CD14-positive monocyte (primary cell): ENCODE measurements around the gene ANTKMT. TPM values are rescaled to one million over a fixed set of nuclear protein-coding genes. Genes with fewer than 3 reads are reported as not detected.
A peak's percentile ranks its signal among the peaks of the same experiment; 100 is the strongest.

Experiments used
- DNase-seq, 3 donors: peaks; one replicate each; pipeline ENCODE4 v3.0.0-alpha.2; 2011 to 2022
- H2AFZ ChIP-seq: 2 replicates; pipeline ENCODE4 v1.6.0; 2012; ENCODE audit warnings: mild to moderate bottlenecking, low read depth, low read length, inconsistent platforms; ENCODE audit not compliant: insufficient read depth, poor library complexity, severe bottlenecking
- H3K27ac ChIP-seq, 2 donors: 1 replicate in 1 of 2; 2 replicates in 1 of 2; pipeline ENCODE4 v1.5.1; 2012 to 2013; ENCODE audit warnings: low read length in 2 of 2, control low read depth in 1 of 2, inconsistent platforms in 1 of 2, low read depth in 1 of 2, mild to moderate bottlenecking in 1 of 2
- H3K27me3 ChIP-seq, 2 donors: one replicate each; pipeline versions ENCODE4 v1.6.0 to v1.6.1; 2011 to 2013; ENCODE audit warnings: low read length in 2 of 2; ENCODE audit not compliant: control insufficient read depth in 2 of 2, insufficient read depth in 2 of 2
- H3K36me3 ChIP-seq, 2 donors: replicated peaks in 1 of 2; 1 replicate in 1 of 2; 2 replicates in 1 of 2; pipeline versions ENCODE4 v1.5.1 to v1.6.1; 2012 to 2013; ENCODE audit warnings: low read length in 2 of 2, control low read depth in 1 of 2, inconsistent platforms in 1 of 2, mild to moderate bottlenecking in 1 of 2; ENCODE audit not compliant: insufficient read depth in 2 of 2, control insufficient read depth in 1 of 2
- H3K4me1 ChIP-seq, 2 donors: 1 replicate in 1 of 2; 2 replicates in 1 of 2; pipeline versions ENCODE4 v1.5.1 to v1.6.1; 2012 to 2013; ENCODE audit warnings: low read length in 2 of 2, control low read depth in 1 of 2, inconsistent platforms in 1 of 2, mild to moderate bottlenecking in 1 of 2, moderate library complexity in 1 of 2; ENCODE audit not compliant: insufficient read depth in 2 of 2, control insufficient read depth in 1 of 2
- H3K4me2 ChIP-seq: replicated peaks from 2 replicates; pipeline ENCODE3; 2012; ENCODE audit warnings: low read length, moderate library complexity, mild to moderate bottlenecking; ENCODE audit not compliant: poor library complexity, severe bottlenecking; ENCODE audit errors: extremely low read depth
- H3K4me3 ChIP-seq, 3 experiments: fragments of 200-600 bp in 1 of 3; sonication (generic) in 1 of 3; replicated peaks in 1 of 3; 1 replicate in 2 of 3; 2 replicates in 1 of 3; pipeline ENCODE4 v1.5.1; 2011 to 2013; ENCODE audit warnings: low read length in 3 of 3, mild to moderate bottlenecking in 3 of 3, control low read depth in 2 of 3, low read depth in 2 of 3, inconsistent platforms in 1 of 3, moderate library complexity in 1 of 3
- H3K79me2 ChIP-seq: 2 replicates; pipeline ENCODE4 v1.6.0; 2012; ENCODE audit warnings: mild to moderate bottlenecking, control low read depth, inconsistent platforms, low read length, moderate library complexity; ENCODE audit not compliant: insufficient read depth
- H3K9ac ChIP-seq: 2 replicates; pipeline ENCODE4 v1.6.0; 2017; ENCODE audit warnings: low read length, mild to moderate bottlenecking; ENCODE audit not compliant: insufficient read depth, poor library complexity, severe bottlenecking
- H3K9me3 ChIP-seq, 2 donors: replicated peaks in 1 of 2; 1 replicate in 1 of 2; 2 replicates in 1 of 2; pipeline versions ENCODE4 v1.5.1 to v1.6.1; 2012 to 2013; ENCODE audit warnings: low read length in 2 of 2, control low read depth in 1 of 2; ENCODE audit not compliant: control insufficient read depth in 1 of 2, insufficient read depth in 1 of 2
- H4K20me1 ChIP-seq: 2 replicates; pipeline ENCODE4 v1.6.0; 2012; ENCODE audit warnings: mild to moderate bottlenecking, low read length, control low read depth, moderate library complexity; ENCODE audit not compliant: insufficient read depth
- H3K27ac Mint-ChIP-seq, 7 donors: one replicate each; pipeline ENCODE4 v1.8.0; 2020; ENCODE audit warnings: mild to moderate bottlenecking in 7 of 7, mixed read lengths in 7 of 7, moderate library complexity in 6 of 7, inconsistent platforms in 2 of 7
- H3K27me3 Mint-ChIP-seq, 3 donors: one replicate each; pipeline ENCODE4 v1.8.0; 2021 to 2022; ENCODE audit warnings: low read depth in 3 of 3, mild to moderate bottlenecking in 3 of 3, mixed read lengths in 3 of 3, moderate library complexity in 3 of 3, inconsistent platforms in 1 of 3
- H3K36me3 Mint-ChIP-seq, 2 donors: one replicate each; pipeline ENCODE4 v1.8.0; 2020; ENCODE audit warnings: mixed read lengths in 2 of 2, inconsistent platforms in 1 of 2, mild to moderate bottlenecking in 1 of 2
- H3K4me1 Mint-ChIP-seq: one replicate; pipeline ENCODE4 v1.8.0; 2020; ENCODE audit warnings: mild to moderate bottlenecking, mixed read lengths
- H3K4me3 Mint-ChIP-seq, 2 donors: one replicate each; pipeline ENCODE4 v1.8.0; 2020; ENCODE audit warnings: mild to moderate bottlenecking in 2 of 2, mixed read lengths in 2 of 2, moderate library complexity in 1 of 2
- H3K9me3 Mint-ChIP-seq, 7 donors: one replicate each; pipeline ENCODE4 v1.8.0; 2020 to 2022; ENCODE audit warnings: mixed read lengths in 7 of 7, mild to moderate bottlenecking in 6 of 7, moderate library complexity in 6 of 7, inconsistent platforms in 2 of 7
- WGBS: methylation state at CpG from one replicate; pipeline ENCODE4 v1.1.5; 2013; ENCODE audit warnings: missing lambda C conversion rate; ENCODE audit not compliant: insufficient coverage; 5-methylcytosine and 5-hydroxymethylcytosine counted together
- intact Hi-C, 2 donors: fragments of 100-400 bp; cut with micrococcal nuclease; formaldehyde crosslinking; loops; one replicate each; pipeline versions ENCODE4 v1.15.0 to v1.15.1; 2023
- polyA plus RNA-seq, 3 donors: library from polyadenylated mRNA; depleted of rRNA in 1 of 3; unstranded in 2 of 3; stranded (reverse) in 1 of 3; fragments of 300-500 nt in 2 of 3; fragments of >200 nt in 1 of 3; fragmentation: Illumina TruSeq in 2 of 3; gene quantifications; 1 replicate in 2 of 3; 2 replicates in 1 of 3; pipeline ENCODE4 v1.2.3, GENCODE V29; 2012 to 2021
- TF ChIP-seq, protein P1 (sequence below): fragments of 200-600 bp; IDR thresholded peaks from one replicate; pipeline ENCODE4 v1.8.0; 2022; ENCODE audit warnings: antibody characterized with exemption, mild to moderate bottlenecking

The ANTKMT gene
- polyA plus RNA-seq, 3 donors, result 21.5 to 56.3 (median 34.4) TPM

DNA sequence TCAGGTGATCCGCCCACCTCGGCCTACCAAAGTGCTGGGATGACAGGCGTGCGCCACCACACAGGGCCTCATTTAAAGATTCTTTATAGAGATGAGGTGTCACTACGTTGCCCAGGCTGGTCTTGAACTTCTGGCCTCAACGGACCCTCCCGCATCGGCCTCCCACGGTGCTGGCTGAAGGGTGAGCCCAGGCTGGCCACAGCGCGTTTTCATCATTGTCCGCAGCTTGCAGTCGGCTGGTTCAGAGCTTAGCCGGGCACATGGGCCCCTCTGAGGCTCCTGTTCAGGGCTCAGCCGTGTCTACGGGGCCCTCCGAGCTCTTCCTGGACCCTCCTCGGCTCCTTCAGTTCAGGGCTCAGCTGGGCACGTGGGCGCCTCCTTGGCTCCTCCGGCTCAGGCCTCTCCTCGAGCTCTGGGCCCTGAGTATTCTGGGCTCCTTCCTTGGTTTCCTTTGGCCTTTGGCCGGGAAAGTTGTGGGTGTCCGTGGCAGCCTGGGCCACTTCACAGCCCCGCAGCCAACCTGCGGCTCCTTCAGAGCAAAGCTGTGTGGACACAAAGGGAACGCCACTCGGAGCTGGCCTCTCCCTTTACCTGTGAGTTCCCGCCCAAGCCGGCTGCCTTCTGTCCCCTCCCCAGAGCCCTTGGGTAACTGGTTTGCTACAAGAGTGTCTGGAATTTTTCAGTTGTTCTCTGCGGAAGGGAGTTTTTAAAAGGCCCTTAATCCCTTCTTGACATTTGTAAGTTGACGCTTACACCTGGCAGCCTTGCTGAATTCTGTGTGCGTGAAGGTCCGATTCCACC, 38.4 kb downstream of the ANTKMT start:
- H3K27me3 ChIP-seq, result no peaks in the 10 kb centered on the region
- peaks cover 0 to 5% (median 3%) of the 10 kb centered on the region in 7 donors for H3K9me3 Mint-ChIP-seq
- H3K4me2 ChIP-seq, result no peak overlapping the region
- 95% methylated on average over 31 of the region's 34 CpGs for WGBS
- no peaks in the 10 kb centered on the region for H3K36me3 ChIP-seq
- H3K4me3 Mint-ChIP-seq, result no peak overlapping the region
- H3K27ac ChIP-seq, result no peak overlapping the region
- no peaks in the 10 kb centered on the region for H3K9me3 ChIP-seq
- TF ChIP-seq, protein P1, sequence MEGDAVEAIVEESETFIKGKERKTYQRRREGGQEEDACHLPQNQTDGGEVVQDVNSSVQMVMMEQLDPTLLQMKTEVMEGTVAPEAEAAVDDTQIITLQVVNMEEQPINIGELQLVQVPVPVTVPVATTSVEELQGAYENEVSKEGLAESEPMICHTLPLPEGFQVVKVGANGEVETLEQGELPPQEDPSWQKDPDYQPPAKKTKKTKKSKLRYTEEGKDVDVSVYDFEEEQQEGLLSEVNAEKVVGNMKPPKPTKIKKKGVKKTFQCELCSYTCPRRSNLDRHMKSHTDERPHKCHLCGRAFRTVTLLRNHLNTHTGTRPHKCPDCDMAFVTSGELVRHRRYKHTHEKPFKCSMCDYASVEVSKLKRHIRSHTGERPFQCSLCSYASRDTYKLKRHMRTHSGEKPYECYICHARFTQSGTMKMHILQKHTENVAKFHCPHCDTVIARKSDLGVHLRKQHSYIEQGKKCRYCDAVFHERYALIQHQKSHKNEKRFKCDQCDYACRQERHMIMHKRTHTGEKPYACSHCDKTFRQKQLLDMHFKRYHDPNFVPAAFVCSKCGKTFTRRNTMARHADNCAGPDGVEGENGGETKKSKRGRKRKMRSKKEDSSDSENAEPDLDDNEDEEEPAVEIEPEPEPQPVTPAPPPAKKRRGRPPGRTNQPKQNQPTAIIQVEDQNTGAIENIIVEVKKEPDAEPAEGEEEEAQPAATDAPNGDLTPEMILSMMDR, result no peak
- no peak overlapping the region for H3K9ac ChIP-seq
- H3K36me3 Mint-ChIP-seq, result peaks cover 0 to 2% of the 10 kb centered on the region in 2 donors
- H3K27ac Mint-ChIP-seq, result no peak overlapping the region
- no peaks in the 10 kb centered on the region for H3K79me2 ChIP-seq
- H3K4me1 ChIP-seq, result peaks cover 29 to 32% of the 10 kb centered on the region in 2 donors
- intact Hi-C loops, result no loop called here
- H4K20me1 ChIP-seq, result no peaks in the 10 kb centered on the region
- no peak overlapping the region for H2AFZ ChIP-seq
- H3K4me3 ChIP-seq, result no peak overlapping the region
- H3K27me3 Mint-ChIP-seq, result peaks cover 0 to 3% (median 3%) of the 10 kb centered on the region in 3 donors
- H3K4me1 Mint-ChIP-seq, result peaks cover 26% of the 10 kb centered on the region
- DNase-seq, result no peak

DNA sequence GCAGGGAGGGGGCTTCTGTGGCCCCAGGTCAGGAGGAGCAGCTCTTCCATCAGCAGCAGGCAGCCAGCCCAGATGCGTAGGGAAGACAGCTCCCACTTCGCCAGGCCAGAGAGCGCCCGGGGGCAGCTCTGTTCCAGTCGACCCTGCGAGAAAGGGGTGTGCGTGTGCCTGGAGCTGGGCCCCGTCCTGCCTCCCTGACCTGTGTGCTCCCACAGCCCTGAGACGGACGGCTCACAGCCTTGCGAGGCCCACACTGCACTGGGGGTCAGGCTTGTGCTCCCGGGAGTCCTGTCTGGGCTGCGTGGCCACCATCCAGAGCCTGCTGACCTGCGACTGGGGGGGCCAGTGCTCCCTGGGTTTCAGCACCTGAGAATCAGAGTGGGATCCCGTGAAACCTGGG, 39.1 kb downstream of the ANTKMT start:
- 96% methylated on average over 13 of the region's 15 CpGs for WGBS
- Histone ChIP-seq H3K4me2 (no peak overlapping the region), H3K79me2 (no peaks in the 10 kb centered on the region), H3K4me1 (peaks cover 22 to 24% of the 10 kb centered on the region in 2 donors), H3K27me3 (no peaks in the 10 kb centered on the region), H3K4me3 (no peak overlapping the region), H3K27ac (no peak overlapping the region), H3K9me3 (no peaks in the 10 kb centered on the region), H3K9ac (no peak overlapping the region), H3K36me3 (no peaks in the 10 kb centered on the region), H2AFZ (no peak overlapping the region), H4K20me1 (no peaks in the 10 kb centered on the region)
- H3K36me3 Mint-ChIP-seq, result peaks cover 0 to 2% of the 10 kb centered on the region in 2 donors
- peaks cover 0 to 5% (median 3%) of the 10 kb centered on the region in 7 donors for H3K9me3 Mint-ChIP-seq
- H3K4me3 Mint-ChIP-seq, result no peak overlapping the region
- DNase-seq, result no peak
- intact Hi-C loops, result no loop called here
- TF ChIP-seq, protein P1, result no peak
- peaks cover 0 to 3% (median 3%) of the 10 kb centered on the region in 3 donors for H3K27me3 Mint-ChIP-seq
- peak overlapping the region in 2 of 7 donors; percentile 17 to 58 for H3K27ac Mint-ChIP-seq
- peaks cover 19% of the 10 kb centered on the region for H3K4me1 Mint-ChIP-seq
